ENCODE measurements around the gene HOMER2.

DNA sequence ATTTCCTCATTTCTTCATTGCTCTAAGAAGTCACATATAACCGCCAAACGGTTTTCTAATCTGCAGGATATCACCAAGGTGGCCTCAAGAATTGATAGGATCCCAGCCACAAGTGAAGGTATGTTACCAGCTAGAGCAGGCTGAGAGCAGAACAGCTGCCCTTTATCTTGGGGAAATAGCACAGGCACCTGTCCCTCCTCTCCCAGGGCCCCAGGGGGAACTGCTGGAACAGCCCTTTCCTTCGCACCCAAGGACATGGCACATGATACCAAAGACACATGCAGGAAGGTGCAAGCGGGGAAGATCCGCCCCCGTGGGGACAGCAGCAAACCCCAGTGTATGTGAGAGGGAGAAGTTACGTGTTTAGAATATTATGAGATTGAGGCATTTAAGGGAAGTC is 35.3 kb downstream of the HOMER2 start:
- no peak for TF ChIP-seq CTCF (conservative IDR thresholded peaks at IDR 0.05; ENCODE audit: low read length)
- no peak for TF ChIP-seq EZH2phosphoT487 (IDR thresholded peaks at IDR 0.05; ENCODE audit: borderline replicate concordance, low read depth, low read length)
